Astrocyte of the spinal cord (primary cell): ENCODE data around the gene GABRB3.

Source experiments
- DNase-seq: peaks from one replicate; pipeline ENCODE4 v3.0.0; 2011; ENCODE audit warnings: low read depth, low spot score
- H3K4me3 ChIP-seq: 2 replicates; pipeline ENCODE4 v1.5.1; 2011; ENCODE audit warnings: low read depth, mild to moderate bottlenecking, low read length, moderate library complexity
- CTCF ChIP-seq: IDR thresholded peaks from 2 replicates; pipeline ENCODE4 v1.5.1; 2012; ENCODE audit warnings: low read depth, mild to moderate bottlenecking, low read length, inconsistent platforms
- in situ Hi-C: cut with HindIII; loops from 2 replicates; pipeline ENCODE4 v1.10.0; 2017; ENCODE audit warnings: low sequenced_read_pairs

GABRB3 gene

GRCh38 chr15:26615927-26616302, 157.0 kb downstream of the GABRB3 start:
- in situ Hi-C loops, result no loop called here
- no peak overlapping the region for H3K4me3 ChIP-seq

GRCh38 chr15:26615188-26615926, 157.5 kb downstream of the GABRB3 start:
- in situ Hi-C loops, result no loop called here
- no peak for DNase-seq
- no peak overlapping the region for H3K4me3 ChIP-seq
- TF ChIP-seq CTCF, result no peak

More at GRCh38 chr15:26615927-26616302, 157.0 kb downstream of the GABRB3 start:
- DNase-seq, result no peak
- TF ChIP-seq CTCF, result no peak

- in situ Hi-C loops, result no loop called here
- no peak for TF ChIP-seq CTCF
- no peak overlapping the region for H3K4me3 ChIP-seq
- DNase-seq, result no peak
Measured at GRCh38 chr15:26614734-26615133, 158.1 kb downstream of the GABRB3 start.

GRCh38 chr15:26598704-26599103, 174.2 kb downstream of the GABRB3 start:
- no peak for TF ChIP-seq CTCF
- in situ Hi-C loops, result no loop called here

GRCh38 chr15:26595611-26596010, 177.3 kb downstream of the GABRB3 start:
- no peak overlapping the region for H3K4me3 ChIP-seq
- TF ChIP-seq CTCF, result no peak
- in situ Hi-C loops, result no loop called here
- no peak for DNase-seq

More at GRCh38 chr15:26598704-26599103, 174.2 kb downstream of the GABRB3 start:
- no peak for DNase-seq
- no peak overlapping the region for H3K4me3 ChIP-seq

GRCh38 chr15:26590676-26591075, 182.2 kb downstream of the GABRB3 start:
- H3K4me3 ChIP-seq, result no peak overlapping the region
- in situ Hi-C loops, result no loop called here
- TF ChIP-seq CTCF, result no peak
- DNase-seq, result no peak
